ENCODE results near the gene LIN7C. TPM values are rescaled to one million over a fixed set of nuclear protein-coding genes. Genes with fewer than 3 reads are reported as not detected.

The LIN7C gene
- total RNA-seq, 1 donor from 2014 or later = 15.5 TPM

DNA sequence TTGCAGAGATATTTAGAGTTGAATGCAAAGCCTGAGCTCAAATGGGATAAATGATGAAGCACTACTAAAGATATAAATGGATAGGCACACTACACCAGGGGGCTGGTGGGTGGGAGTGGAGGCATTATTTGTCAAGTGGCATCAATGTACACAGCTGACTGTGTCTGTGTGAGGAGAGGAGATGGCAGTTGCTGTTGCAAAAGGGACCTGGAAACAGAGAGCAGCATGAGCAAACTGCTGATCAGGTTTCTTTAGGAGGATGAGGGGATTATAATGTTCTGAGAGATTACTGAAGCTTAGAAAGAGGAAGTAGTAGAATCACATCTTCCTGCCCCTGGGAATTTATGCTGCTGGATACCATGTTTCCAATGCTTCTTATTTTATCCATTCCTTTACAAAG lies 39.4 kb upstream of the LIN7C start:
- Histone ChIP-seq H3K27me3 (ENCODE audit: low read depth) (no peaks in the 10 kb centered on the region), H3K4me1 (no peaks in the 10 kb centered on the region), H3K27ac (replicated peaks) (no peak overlapping the region), H3K36me3 (peaks cover 7% of the 10 kb centered on the region), H3K4me3 (no peak overlapping the region), H3K9me3 (replicated peaks) (no peaks in the 10 kb centered on the region)
- TF ChIP-seq, protein P1, sequence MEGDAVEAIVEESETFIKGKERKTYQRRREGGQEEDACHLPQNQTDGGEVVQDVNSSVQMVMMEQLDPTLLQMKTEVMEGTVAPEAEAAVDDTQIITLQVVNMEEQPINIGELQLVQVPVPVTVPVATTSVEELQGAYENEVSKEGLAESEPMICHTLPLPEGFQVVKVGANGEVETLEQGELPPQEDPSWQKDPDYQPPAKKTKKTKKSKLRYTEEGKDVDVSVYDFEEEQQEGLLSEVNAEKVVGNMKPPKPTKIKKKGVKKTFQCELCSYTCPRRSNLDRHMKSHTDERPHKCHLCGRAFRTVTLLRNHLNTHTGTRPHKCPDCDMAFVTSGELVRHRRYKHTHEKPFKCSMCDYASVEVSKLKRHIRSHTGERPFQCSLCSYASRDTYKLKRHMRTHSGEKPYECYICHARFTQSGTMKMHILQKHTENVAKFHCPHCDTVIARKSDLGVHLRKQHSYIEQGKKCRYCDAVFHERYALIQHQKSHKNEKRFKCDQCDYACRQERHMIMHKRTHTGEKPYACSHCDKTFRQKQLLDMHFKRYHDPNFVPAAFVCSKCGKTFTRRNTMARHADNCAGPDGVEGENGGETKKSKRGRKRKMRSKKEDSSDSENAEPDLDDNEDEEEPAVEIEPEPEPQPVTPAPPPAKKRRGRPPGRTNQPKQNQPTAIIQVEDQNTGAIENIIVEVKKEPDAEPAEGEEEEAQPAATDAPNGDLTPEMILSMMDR (IDR thresholded peaks at IDR 0.05; ENCODE audit: borderline replicate concordance) = no peak
- intact Hi-C loops (cut with micrococcal nuclease) = no loop called here
- no peak for DNase-seq

DNA sequence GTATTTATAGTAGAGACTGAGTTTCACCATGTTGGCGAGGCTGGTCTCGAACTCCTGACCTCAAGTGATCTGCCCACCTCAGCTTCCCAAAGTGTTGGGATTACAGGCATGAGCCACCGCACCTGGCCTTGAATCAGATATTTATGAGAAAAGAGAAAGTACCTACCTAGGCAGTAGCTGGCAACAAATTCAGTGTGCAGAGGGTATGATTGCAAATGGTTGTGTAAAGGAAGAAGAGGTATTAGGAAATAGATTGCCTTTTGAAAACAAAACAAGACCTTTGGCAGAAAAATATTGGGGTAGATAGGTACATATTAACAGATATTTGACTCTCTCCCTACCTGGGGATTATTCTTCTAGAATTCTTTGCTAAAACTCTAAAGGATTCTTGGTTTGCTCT lies 38.5 kb upstream of the LIN7C start:
- TF ChIP-seq, protein P1 (IDR thresholded peaks at IDR 0.05; ENCODE audit: borderline replicate concordance) = no peak
- intact Hi-C loops (cut with micrococcal nuclease) = no loop called here
- Histone ChIP-seq H3K9me3 (replicated peaks) (no peaks in the 10 kb centered on the region), H3K4me3 (no peak overlapping the region), H3K36me3 (peaks cover 7% of the 10 kb centered on the region), H3K4me1 (no peaks in the 10 kb centered on the region), H3K27me3 (ENCODE audit: low read depth) (no peaks in the 10 kb centered on the region), H3K27ac (replicated peaks) (no peak overlapping the region)
- no peak for DNase-seq

DNA sequence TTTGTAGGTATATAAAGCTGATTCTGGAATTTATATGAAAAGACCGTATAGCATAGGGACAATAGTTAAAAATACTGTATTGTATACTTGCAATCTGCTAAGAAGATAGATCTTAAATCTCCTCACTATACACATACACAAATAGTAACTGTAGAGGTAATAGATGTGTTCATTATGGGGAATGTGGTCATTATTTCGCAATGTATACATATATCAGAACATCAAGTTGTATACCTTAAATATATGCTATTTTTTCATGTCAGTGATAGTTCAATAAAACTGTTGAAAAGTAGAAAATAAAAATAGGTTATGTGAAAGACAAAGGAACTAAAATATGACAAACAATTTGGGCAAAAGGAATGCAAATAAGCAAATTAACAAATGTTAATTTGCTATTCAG lies 35.2 kb upstream of the LIN7C start:
- TF ChIP-seq, protein P1 (IDR thresholded peaks at IDR 0.05; ENCODE audit: borderline replicate concordance) = no peak
- intact Hi-C loops (cut with micrococcal nuclease) = no loop called here
- Histone ChIP-seq H3K4me1 (no peaks in the 10 kb centered on the region), H3K4me3 (no peak overlapping the region), H3K9me3 (replicated peaks) (no peaks in the 10 kb centered on the region), H3K36me3 (peaks cover 7% of the 10 kb centered on the region), H3K27ac (replicated peaks) (no peak overlapping the region), H3K27me3 (ENCODE audit: low read depth) (no peaks in the 10 kb centered on the region)
- DNase-seq = no peak

DNA sequence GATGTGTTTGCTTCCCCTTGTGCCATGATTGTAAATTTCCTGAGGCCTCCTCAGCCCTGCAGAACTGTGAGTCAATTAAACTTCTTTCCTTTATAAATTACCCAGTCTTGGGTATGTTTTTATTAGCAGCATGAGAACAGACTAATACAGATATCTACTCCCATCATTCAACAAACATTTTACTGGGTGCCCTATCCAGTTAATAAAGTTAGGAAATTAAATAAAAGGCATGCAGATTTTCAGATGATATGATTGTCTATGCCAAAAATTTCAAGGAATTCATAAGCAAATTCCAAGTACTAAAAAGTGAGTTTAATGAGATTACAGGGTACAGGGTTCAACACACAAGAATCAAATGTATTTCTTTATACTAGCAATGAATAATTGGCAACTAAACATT lies 33.5 kb upstream of the LIN7C start:
- H3K4me1 ChIP-seq = no peaks in the 10 kb centered on the region
- intact Hi-C loops (cut with micrococcal nuclease) = no loop called here
- no peaks in the 10 kb centered on the region for H3K27me3 ChIP-seq (ENCODE audit: low read depth)
- no peak overlapping the region for H3K4me3 ChIP-seq
- TF ChIP-seq, protein P1 (IDR thresholded peaks at IDR 0.05; ENCODE audit: borderline replicate concordance) = no peak
- no peak for DNase-seq
- no peak overlapping the region for H3K27ac ChIP-seq (replicated peaks)
- no peaks in the 10 kb centered on the region for H3K9me3 ChIP-seq (replicated peaks)
- peaks cover 7% of the 10 kb centered on the region for H3K36me3 ChIP-seq

DNA sequence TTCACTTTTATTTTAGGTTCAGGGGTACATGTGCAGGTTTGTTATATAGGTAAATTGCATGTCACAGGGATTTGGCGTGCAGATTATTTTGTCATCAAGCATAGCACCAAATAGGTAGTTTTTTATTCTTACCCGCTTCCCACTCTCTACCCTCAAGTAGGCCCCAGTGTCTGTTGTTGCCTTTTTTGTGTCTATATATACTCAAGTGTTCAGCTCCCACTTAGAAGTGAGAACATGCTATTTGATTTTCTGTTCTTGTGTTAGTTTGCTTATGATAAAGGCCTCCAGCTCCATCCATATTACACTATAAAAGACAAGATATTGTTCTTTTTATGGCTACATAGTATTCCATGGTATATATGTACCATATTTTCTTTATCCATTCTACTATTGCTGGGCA lies 28.5 kb upstream of the LIN7C start:
- H3K27ac ChIP-seq (replicated peaks) = no peak overlapping the region
- H3K27me3 ChIP-seq (ENCODE audit: low read depth) = no peaks in the 10 kb centered on the region
- no peak overlapping the region for H3K4me3 ChIP-seq
- DNase-seq = no peak
- H3K9me3 ChIP-seq (replicated peaks) = no peaks in the 10 kb centered on the region
- no peaks in the 10 kb centered on the region for H3K36me3 ChIP-seq
- TF ChIP-seq, protein P1 (IDR thresholded peaks at IDR 0.05; ENCODE audit: borderline replicate concordance) = no peak
- intact Hi-C loops (cut with micrococcal nuclease) = no loop called here
- H3K4me1 ChIP-seq = peaks cover 5% of the 10 kb centered on the region

All from left ventricle myocardium inferior (tissue), 1 donor.